ENCODE results near the gene GNAI3. TPM values are rescaled to one million over a fixed set of nuclear protein-coding genes. Genes with fewer than 3 reads are reported as not detected.

The GNAI3 gene
- polyA plus RNA-seq, 1 donor (not counting 4 experiments of a cell fraction or from before 2014, with no cell fraction given), result 14.1 TPM

DNA sequence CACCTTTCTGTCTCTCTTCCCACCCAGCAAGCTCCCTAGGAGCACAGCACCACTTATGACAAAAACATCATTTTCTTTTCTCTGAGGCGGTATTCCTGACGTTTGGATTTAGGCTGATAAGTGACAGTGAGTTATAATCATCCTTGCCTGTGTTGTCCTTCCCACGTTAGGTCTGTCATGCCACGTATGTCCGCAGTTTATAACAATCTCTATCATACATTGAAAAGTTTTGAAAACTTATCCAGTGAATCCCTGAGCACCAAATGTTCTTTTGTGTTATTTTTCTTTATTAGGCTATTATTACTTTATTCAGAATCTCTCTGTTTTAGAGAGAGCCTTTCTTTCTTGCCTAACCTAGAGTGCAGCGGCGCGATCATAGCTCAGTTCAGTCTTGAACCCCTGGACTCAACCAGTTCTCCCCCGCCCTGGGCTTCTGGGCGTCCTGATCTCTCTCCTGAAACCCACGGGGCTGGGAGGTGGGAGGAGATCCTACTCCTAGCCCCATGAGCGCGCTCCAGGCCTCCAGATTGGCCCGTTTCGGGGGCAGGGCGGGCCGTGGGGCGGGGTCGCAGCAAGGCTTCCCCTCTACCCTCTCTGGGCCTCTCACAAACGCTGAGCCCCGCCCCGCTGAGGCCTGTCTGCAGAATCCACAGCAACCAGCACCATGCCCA, 119.2 kb downstream of the GNAI3 start, which contains the start of gene GSTM2:
GSTM2 (plus strand) TSS at position 606 of the 671 bp plus-strand sequence; CDS start at position 665, 59 bp downstream.
- Histone ChIP-seq H3K4me1 (ENCODE audit: control insufficient read depth, extremely low read depth, insufficient read depth, low read length) (no peaks in the 10 kb centered on the region), H3K9ac (ENCODE audit: control insufficient read depth, extremely low read depth, insufficient read depth, low read length) (peak within 1 kb of the TSS; percentile 28), H3K4me3 (ENCODE audit: control insufficient read depth in 2 of 3, extremely low read depth in 1 of 3, insufficient read depth in 2 of 3, low read depth in 1 of 3, low read length in 3 of 3) (peak within 1 kb of the TSS in 2 of 3 experiments; percentile 42 to 49), H4K20me1 (ENCODE audit: control insufficient read depth, extremely low read depth, insufficient read depth, low read length) (no peaks in the 10 kb centered on the region), H3K27me3 (ENCODE audit: control insufficient read depth, extremely low read depth, insufficient read depth, low read length) (no peaks in the 10 kb centered on the region), H3K9me3 (ENCODE audit: control insufficient read depth, low read depth, low read length) (no peaks in the 10 kb centered on the region), H3K36me3 (ENCODE audit: control insufficient read depth in 2 of 2, extremely low read depth in 1 of 2, insufficient read depth in 2 of 2, low read length in 2 of 2) (no peaks in the 10 kb centered on the region), H3K4me2 (ENCODE audit: control insufficient read depth, extremely low read depth, insufficient read depth, low read depth, low read length) (peak within 1 kb of the TSS; percentile 70), H2AFZ (ENCODE audit: control insufficient read depth, low read length) (peak within 1 kb of the TSS; percentile 35), H3K27ac (ENCODE audit: control insufficient read depth, insufficient read depth, low read length) (no peak within 1 kb of the TSS), H3K9me1 (ENCODE audit: control insufficient read depth, extremely low read depth, insufficient read depth, low read length) (no peaks in the 10 kb centered on the region), H3K79me2 (ENCODE audit: control insufficient read depth, insufficient read depth, low read length) (no peaks in the 10 kb centered on the region)
- no peak for TF ChIP-seq EZH2 (IDR thresholded peaks at IDR 0.05; ENCODE audit: low read length)
- TF ChIP-seq CTCF (optimal IDR thresholded peaks at IDR 0.05 in 1 of 3, IDR thresholded peaks at IDR 0.05 in 1 of 3, conservative IDR thresholded peaks at IDR 0.05 in 1 of 3; ENCODE audit: extremely low read depth in 1 of 3, insufficient read depth in 2 of 3, low read length in 3 of 3), result no peak
- DNase-seq (ENCODE audit: low read depth, low spot score) (no peak), FAIRE-seq (no peak)
- dilution Hi-C loops (cut with MboI; ENCODE audit: extremely low pct_ligation_motif_present, low sequenced_read_pairs), result no loop called here

Small RNAs within 50 kb of the gene (small RNA-seq; reads per million reads assigned to genes)
- 0 to 1.5 (median 1.3) reads per million in 3 experiments for gene RNU6V (ENCODE audit: insufficient read length in 3 of 3, low read depth in 3 of 3, low replicate concordance in 1 of 3)

Other genes starting within 250 kb of the GNAI3 start
- 0.68 to 1.1 TPM (median 0.85 TPM) in 3 replicates for gene MYBPHL, start 241.6 kb upstream of the GNAI3 start, polyA plus RNA-seq
- 1.3 to 2.8 TPM (median 1.6 TPM) in 3 replicates for gene SORT1, start 150.7 kb upstream of the GNAI3 start, polyA plus RNA-seq
- 111 to 150 TPM (median 131 TPM) in 3 replicates for gene PSMA5, start 122.2 kb upstream of the GNAI3 start, polyA plus RNA-seq
- not detected in 3 replicates for gene SYPL2, start 82.1 kb upstream of the GNAI3 start, polyA plus RNA-seq
- 1.2 to 2.0 TPM (median 1.5 TPM) in 3 replicates for gene ATXN7L2, start 64.7 kb upstream of the GNAI3 start, polyA plus RNA-seq
- gene CYB561D1, start 54.5 kb upstream of the GNAI3 start, polyA plus RNA-seq, result 4.9 to 7.6 TPM (median 5.0 TPM) in 3 replicates
- 0.20 to 0.26 TPM (median 0.24 TPM) in 3 replicates for gene AMIGO1, start 38.9 kb upstream of the GNAI3 start, polyA plus RNA-seq
- gene GPR61, start 8.7 kb upstream of the GNAI3 start, polyA plus RNA-seq, result 0.12 to 0.17 TPM in 2 of 3 replicates, not detected in the other
- gene GNAT2, start 71.0 kb downstream of the GNAI3 start, polyA plus RNA-seq, result 0.17 to 0.23 TPM in 2 of 3 replicates, not detected in the other
- 17.6 to 23.6 TPM (median 21.4 TPM) in 3 replicates for gene AMPD2, start 71.2 kb downstream of the GNAI3 start, polyA plus RNA-seq
- gene GSTM4, start 107.5 kb downstream of the GNAI3 start, polyA plus RNA-seq, result 13.3 to 15.9 TPM (median 14.1 TPM) in 3 replicates
- 11.1 to 14.9 TPM (median 14.7 TPM) in 3 replicates for gene GSTM2, start 119.4 kb downstream of the GNAI3 start, polyA plus RNA-seq
- 11.2 to 18.2 TPM (median 13.5 TPM) in 3 replicates for gene GSTM1, start 139.2 kb downstream of the GNAI3 start, polyA plus RNA-seq
- gene GSTM5, start 163.6 kb downstream of the GNAI3 start, polyA plus RNA-seq, result not detected in 3 replicates
- 113 to 158 TPM (median 115 TPM) in 3 replicates for gene GSTM3, start 192.4 kb downstream of the GNAI3 start, polyA plus RNA-seq
- not detected in 3 replicates for gene EPS8L3, start 215.3 kb downstream of the GNAI3 start, polyA plus RNA-seq